ENCODE measurements around the gene HRG. TPM values are rescaled to one million over a fixed set of nuclear protein-coding genes. Genes with fewer than 3 reads are reported as not detected.

The HRG gene
- total and polyA plus RNA-seq, 2 experiments from 2014 or later, result not detected

DNA sequence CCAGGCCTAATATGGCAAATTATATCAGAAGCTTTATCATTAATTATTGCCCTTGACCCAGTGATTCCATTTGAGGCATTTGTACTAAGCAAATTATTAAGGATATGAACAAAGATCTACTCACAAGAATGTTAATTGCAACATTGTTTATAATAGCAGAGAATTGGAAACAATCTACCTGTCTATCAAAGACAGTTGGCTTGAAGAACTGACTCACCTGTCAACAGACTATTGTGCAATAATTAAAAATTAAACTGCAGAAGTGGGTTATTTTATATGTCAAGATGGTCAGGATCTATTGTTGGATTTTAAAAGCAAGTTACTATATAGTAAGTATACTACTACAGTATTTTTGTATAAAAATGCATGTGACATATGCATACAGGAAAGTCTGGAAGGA, 32.3 kb upstream of the HRG start:
- Histone ChIP-seq H4K20me1 (replicated peaks; ENCODE audit: insufficient read depth) (no peaks in the 10 kb centered on the region), H3K27me3 (ENCODE audit: insufficient read depth) (no peaks in the 10 kb centered on the region), H3F3A (replicated peaks; ENCODE audit: low read depth) (no peaks in the 10 kb centered on the region), H3K4me3 (no peak overlapping the region), H3K4me1 (ENCODE audit: insufficient read depth) (no peaks in the 10 kb centered on the region), H3K9me2 (ENCODE audit: insufficient read depth) (no peaks in the 10 kb centered on the region), H2AFZ (no peak overlapping the region), H3K4me2 (no peak overlapping the region), H3K79me2 (replicated peaks; ENCODE audit: insufficient read depth) (no peaks in the 10 kb centered on the region), H3K27ac (ENCODE audit: low read depth) (no peak overlapping the region), H3K36me3 (ENCODE audit: insufficient read depth) (no peaks in the 10 kb centered on the region; the same call in 1 of the 2 replicates)
- Mint-ChIP-seq H3K27me3 (ENCODE audit: insufficient read depth, low read depth, poor library complexity) (peaks cover 4% of the 10 kb centered on the region), H3K27ac (no peak overlapping the region), H3K4me1 (peaks cover 5% of the 10 kb centered on the region; the same call in 1 of the 3 replicates), H3K4me3 (no peak overlapping the region), H3K9me3 (no peaks in the 10 kb centered on the region), H3K36me3 (ENCODE audit: low read depth) (no peaks in the 10 kb centered on the region)
- TF ChIP-seq CREB1 (CRISPR knock-in tag; IDR thresholded peaks at IDR 0.05; ENCODE audit: low read depth) (no peak), JUNB (IDR thresholded peaks at IDR 0.05; ENCODE audit: unreplicated experiment) (no peak), STAT1 (IDR thresholded peaks at IDR 0.05; ENCODE audit: unreplicated experiment) (no peak), POLR2AphosphoS5 (IDR thresholded peaks at IDR 0.05; ENCODE audit: low read depth) (no peak), ZNF331 (CRISPR knock-in tag; IDR thresholded peaks at IDR 0.05; ENCODE audit: low read depth) (no peak), ZNF114 (CRISPR knock-in tag; IDR thresholded peaks at IDR 0.05) (no peak), EZH2phosphoT487 (IDR thresholded peaks at IDR 0.05; ENCODE audit: unreplicated experiment) (no peak), NANOG (IDR thresholded peaks at IDR 0.05; ENCODE audit: borderline replicate concordance) (no peak), EZH2 (IDR thresholded peaks at IDR 0.05; ENCODE audit: low read depth, unreplicated experiment) (no peak)
- TF ChIP-seq, protein P1, sequence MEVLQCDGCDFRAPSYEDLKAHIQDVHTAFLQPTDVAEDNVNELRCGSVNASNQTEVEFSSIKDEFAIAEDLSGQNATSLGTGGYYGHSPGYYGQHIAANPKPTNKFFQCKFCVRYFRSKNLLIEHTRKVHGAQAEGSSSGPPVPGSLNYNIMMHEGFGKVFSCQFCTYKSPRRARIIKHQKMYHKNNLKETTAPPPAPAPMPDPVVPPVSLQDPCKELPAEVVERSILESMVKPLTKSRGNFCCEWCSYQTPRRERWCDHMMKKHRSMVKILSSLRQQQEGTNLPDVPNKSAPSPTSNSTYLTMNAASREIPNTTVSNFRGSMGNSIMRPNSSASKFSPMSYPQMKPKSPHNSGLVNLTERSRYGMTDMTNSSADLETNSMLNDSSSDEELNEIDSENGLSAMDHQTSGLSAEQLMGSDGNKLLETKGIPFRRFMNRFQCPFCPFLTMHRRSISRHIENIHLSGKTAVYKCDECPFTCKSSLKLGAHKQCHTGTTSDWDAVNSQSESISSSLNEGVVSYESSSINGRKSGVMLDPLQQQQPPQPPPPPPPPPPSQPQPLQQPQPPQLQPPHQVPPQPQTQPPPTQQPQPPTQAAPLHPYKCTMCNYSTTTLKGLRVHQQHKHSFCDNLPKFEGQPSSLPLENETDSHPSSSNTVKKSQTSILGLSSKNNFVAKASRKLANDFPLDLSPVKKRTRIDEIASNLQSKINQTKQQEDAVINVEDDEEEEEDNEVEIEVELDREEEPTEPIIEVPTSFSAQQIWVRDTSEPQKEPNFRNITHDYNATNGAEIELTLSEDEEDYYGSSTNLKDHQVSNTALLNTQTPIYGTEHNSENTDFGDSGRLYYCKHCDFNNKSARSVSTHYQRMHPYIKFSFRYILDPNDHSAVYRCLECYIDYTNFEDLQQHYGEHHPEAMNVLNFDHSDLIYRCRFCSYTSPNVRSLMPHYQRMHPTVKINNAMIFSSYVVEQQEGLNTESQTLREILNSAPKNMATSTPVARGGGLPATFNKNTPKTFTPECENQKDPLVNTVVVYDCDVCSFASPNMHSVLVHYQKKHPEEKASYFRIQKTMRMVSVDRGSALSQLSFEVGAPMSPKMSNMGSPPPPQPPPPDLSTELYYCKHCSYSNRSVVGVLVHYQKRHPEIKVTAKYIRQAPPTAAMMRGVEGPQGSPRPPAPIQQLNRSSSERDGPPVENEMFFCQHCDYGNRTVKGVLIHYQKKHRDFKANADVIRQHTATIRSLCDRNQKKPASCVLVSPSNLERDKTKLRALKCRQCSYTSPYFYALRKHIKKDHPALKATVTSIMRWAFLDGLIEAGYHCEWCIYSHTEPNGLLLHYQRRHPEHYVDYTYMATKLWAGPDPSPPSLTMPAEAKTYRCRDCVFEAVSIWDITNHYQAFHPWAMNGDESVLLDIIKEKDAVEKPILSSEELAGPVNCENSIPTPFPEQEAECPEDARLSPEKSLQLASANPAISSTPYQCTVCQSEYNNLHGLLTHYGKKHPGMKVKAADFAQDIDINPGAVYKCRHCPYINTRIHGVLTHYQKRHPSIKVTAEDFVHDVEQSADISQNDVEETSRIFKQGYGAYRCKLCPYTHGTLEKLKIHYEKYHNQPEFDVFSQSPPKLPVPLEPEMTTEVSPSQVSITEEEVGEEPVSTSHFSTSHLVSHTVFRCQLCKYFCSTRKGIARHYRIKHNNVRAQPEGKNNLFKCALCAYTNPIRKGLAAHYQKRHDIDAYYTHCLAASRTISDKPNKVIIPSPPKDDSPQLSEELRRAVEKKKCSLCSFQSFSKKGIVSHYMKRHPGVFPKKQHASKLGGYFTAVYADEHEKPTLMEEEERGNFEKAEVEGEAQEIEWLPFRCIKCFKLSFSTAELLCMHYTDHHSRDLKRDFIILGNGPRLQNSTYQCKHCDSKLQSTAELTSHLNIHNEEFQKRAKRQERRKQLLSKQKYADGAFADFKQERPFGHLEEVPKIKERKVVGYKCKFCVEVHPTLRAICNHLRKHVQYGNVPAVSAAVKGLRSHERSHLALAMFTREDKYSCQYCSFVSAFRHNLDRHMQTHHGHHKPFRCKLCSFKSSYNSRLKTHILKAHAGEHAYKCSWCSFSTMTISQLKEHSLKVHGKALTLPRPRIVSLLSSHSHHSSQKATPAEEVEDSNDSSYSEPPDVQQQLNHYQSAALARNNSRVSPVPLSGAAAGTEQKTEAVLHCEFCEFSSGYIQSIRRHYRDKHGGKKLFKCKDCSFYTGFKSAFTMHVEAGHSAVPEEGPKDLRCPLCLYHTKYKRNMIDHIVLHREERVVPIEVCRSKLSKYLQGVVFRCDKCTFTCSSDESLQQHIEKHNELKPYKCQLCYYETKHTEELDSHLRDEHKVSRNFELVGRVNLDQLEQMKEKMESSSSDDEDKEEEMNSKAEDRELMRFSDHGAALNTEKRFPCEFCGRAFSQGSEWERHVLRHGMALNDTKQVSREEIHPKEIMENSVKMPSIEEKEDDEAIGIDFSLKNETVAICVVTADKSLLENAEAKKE (CRISPR knock-in tag; IDR thresholded peaks at IDR 0.05), result no peak
- TF ChIP-seq, protein P2, sequence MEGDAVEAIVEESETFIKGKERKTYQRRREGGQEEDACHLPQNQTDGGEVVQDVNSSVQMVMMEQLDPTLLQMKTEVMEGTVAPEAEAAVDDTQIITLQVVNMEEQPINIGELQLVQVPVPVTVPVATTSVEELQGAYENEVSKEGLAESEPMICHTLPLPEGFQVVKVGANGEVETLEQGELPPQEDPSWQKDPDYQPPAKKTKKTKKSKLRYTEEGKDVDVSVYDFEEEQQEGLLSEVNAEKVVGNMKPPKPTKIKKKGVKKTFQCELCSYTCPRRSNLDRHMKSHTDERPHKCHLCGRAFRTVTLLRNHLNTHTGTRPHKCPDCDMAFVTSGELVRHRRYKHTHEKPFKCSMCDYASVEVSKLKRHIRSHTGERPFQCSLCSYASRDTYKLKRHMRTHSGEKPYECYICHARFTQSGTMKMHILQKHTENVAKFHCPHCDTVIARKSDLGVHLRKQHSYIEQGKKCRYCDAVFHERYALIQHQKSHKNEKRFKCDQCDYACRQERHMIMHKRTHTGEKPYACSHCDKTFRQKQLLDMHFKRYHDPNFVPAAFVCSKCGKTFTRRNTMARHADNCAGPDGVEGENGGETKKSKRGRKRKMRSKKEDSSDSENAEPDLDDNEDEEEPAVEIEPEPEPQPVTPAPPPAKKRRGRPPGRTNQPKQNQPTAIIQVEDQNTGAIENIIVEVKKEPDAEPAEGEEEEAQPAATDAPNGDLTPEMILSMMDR (conservative IDR thresholded peaks at IDR 0.05; ENCODE audit: low read depth in 2 of 2), result no peak
- TF ChIP-seq, protein P3, sequence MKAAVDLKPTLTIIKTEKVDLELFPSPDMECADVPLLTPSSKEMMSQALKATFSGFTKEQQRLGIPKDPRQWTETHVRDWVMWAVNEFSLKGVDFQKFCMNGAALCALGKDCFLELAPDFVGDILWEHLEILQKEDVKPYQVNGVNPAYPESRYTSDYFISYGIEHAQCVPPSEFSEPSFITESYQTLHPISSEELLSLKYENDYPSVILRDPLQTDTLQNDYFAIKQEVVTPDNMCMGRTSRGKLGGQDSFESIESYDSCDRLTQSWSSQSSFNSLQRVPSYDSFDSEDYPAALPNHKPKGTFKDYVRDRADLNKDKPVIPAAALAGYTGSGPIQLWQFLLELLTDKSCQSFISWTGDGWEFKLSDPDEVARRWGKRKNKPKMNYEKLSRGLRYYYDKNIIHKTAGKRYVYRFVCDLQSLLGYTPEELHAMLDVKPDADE (IDR thresholded peaks at IDR 0.05), result no peak
- TF ChIP-seq, protein P4, sequence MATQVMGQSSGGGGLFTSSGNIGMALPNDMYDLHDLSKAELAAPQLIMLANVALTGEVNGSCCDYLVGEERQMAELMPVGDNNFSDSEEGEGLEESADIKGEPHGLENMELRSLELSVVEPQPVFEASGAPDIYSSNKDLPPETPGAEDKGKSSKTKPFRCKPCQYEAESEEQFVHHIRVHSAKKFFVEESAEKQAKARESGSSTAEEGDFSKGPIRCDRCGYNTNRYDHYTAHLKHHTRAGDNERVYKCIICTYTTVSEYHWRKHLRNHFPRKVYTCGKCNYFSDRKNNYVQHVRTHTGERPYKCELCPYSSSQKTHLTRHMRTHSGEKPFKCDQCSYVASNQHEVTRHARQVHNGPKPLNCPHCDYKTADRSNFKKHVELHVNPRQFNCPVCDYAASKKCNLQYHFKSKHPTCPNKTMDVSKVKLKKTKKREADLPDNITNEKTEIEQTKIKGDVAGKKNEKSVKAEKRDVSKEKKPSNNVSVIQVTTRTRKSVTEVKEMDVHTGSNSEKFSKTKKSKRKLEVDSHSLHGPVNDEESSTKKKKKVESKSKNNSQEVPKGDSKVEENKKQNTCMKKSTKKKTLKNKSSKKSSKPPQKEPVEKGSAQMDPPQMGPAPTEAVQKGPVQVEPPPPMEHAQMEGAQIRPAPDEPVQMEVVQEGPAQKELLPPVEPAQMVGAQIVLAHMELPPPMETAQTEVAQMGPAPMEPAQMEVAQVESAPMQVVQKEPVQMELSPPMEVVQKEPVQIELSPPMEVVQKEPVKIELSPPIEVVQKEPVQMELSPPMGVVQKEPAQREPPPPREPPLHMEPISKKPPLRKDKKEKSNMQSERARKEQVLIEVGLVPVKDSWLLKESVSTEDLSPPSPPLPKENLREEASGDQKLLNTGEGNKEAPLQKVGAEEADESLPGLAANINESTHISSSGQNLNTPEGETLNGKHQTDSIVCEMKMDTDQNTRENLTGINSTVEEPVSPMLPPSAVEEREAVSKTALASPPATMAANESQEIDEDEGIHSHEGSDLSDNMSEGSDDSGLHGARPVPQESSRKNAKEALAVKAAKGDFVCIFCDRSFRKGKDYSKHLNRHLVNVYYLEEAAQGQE (IDR thresholded peaks at IDR 0.05; ENCODE audit: unreplicated experiment), result no peak
- DNase-seq (ENCODE audit: low spot score) (no peak), ATAC-seq (no peak)

Data from GM23338 (cell line).